IPS DF 4.7 (cell line): ENCODE results near the gene U2SURP.
"Not testable (repeated sequence)": the region's sequence is repeated elsewhere in the genome, so short reads cannot be mapped to it uniquely, and the experiment has no call there.

Source experiments
- DNase-seq: peaks from one replicate; pipeline ENCODE4 v3.0.0-alpha.2; 2013; ENCODE audit warnings: low spot score; ENCODE audit errors: extremely low read depth

Gene U2SURP

GRCh38 chr3:143011705-143012104 is 10.3 kb downstream of the U2SURP start:
- DNase-seq: no peak

GRCh38 chr3:143014921-143015320 is 13.6 kb downstream of the U2SURP start:
- DNase-seq: no peak

DNA sequence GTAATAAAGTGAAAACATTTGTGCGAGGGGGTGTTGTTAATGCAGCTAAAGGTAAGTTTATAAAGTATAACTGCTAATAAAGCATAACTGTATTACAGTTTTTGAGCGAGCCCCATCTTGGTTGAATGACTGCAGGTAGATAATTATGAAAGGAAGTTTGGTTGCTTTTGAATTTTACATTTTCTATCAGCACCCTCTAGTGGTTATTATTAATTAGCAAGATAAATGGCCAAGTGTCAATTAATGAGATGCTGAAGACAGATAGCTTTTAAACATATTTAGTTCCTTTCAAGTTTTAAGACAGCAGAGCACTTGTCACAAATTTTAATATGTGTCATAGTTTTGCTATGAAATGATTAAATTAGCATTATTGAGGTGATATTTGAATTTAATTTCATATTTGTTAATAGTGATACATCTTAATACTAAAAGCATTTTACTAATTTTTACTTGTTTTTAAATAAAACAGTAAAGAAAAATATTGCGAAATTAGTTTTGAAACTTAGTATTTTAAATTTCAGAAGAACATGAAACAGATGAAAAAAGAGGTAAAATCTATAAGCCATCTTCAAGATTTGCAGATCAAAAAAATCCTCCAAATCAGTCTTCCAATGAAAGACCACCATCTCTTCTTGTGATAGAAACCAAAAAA is 15.1 kb downstream of the U2SURP start:
- DNase-seq: no peak

GRCh38 chr3:143024351-143024960 is 23.1 kb downstream of the U2SURP start:
- DNase-seq: no peak

DNA sequence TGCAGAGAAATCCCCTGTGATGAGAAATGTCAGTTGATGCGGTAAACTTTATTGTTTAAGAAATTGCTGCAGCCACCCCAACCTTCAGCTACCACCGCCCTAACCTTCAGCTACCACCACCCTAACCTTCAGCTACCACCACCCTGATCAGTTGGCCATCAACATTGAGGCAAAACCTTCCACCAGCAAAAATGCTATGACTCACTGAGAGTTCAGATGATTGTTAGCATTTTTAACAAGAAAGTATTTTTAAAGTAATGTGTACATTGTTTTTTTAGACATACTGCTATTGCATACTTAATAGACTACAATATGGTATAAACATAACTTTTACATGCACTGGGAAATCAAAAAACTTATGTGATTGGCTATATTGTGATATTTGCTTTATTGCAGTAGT is 30.0 kb downstream of the U2SURP start:
- DNase-seq: no peak

DNA sequence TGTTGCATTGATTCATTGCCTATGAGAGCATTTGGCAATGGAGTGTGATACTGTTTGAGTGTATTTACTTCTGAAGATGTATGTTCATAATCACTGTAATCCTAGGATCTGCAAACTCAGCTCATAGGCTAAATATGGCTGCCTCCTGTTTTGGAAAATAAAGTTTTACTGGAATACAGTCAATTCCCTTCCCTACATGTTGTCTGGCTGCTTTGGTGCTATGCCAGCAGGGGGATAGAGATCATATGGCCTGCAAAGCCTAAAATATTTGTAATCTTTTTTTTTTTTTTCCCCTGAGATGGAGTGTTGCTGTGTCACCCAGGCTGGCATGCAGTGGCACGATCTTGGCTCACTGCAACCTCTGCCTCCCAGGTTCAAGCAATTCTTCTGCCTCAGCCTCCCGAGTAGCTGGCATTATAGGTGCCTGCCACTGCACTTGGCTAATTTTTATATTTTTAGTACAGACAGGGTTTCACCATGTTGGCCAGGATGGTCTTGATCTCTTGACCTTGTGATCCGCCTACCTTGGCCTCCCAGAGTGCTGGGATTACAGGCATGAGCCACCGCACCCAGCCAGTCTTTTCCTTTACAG is 30.5 kb downstream of the U2SURP start:
- not testable (repeated sequence) for DNase-seq

DNA sequence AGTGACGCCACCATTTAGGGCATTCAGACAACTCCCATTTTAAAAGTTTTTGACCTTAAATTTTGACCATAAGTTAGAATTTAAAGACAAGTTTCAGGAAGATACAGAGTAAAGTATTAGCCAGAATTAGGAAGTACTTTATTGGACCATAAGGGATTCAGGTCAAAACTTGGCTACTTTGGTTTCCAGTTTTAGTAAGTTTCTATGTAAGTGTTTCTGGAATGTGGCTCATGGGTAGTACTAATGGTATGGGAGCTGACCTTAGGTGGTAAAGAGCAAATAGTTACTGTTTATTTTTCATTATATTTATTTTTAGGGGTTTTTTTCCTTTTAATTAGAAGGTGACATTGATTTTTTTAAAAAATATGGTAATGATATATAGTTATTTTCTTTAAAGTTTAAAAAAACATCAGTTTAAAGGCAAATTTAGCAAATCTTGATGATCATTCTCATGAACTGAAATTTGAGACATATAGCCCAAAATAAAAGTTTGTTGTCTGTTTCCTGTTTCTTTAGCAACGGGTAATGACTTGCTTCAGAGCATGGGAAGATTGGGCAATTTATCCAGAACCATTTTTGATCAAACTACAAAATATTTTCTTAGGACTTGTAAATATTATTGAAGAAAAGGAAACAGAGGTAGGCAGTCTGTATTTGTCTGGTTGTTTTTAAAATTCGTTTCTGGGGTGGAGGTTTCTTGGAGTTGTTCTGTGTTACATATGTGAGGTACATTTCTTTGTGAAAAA is 34.3 kb downstream of the U2SURP start:
- DNase-seq: no peak

DNA sequence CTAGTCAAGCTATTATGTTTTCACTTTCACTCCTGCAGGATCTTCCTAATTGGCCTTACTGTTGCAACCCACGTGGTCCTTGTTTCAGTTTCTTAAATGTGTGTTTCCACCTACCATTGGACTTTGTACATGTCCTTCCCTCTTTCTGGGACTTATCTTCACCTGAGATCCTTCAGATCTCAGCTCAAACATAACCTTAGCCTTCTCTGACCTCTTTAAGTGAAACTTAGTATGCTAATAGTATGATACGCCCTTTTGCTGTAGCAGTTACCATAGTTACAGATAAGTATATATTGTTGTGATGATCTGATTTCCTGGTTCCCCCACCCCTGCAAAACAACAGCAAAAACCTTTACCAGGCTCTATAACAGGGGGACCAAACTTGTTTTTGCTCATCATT is 35.2 kb downstream of the U2SURP start:
- DNase-seq: no peak

DNA sequence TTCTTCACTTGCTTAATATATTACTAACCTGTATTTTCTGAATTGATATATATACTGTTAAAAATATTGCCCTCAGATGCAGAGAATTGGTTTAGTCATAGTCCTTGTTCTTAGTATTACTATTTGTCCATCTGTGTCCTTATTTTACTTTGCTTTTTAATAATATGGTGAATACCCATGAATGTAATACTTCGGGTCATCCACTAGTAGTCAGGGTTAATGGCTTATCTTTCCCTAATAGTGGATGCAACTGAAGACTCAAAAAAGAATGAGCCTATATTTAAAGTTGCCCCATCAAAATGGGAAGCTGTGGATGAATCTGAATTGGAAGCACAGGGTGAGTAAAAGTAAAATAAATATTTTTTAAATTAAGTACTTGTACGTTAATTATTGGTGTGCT is 36.5 kb downstream of the U2SURP start:
- no peak for DNase-seq

DNA sequence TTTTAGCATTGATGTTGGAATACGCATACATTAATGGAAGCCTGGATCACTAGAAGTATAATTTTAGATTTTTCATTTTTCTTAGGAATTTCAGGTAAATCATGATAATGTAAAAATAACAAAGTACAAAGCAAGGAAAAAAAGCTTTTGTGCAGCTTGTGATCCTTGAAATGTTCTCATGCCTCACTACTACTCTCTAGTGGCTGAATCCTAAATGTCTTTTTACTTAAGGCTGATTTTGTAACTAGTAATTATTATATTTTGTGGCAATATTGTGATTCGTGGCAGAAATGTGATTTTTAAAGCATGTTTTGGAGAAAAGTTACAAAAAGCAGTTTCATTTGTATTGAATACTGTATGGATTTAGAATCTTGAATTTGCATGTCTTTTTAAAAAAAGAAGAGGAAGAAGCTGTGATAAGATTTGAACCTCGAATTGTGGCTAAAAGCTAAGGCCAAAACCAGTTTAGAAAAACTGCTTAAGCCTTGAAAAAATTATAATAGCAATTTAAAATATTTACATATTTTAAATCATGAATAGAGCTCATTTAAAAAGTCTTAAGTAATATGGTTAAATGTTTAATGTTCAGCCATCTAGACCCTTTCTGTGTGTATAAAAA is 39.0 kb downstream of the U2SURP start:
- no peak for DNase-seq

DNA sequence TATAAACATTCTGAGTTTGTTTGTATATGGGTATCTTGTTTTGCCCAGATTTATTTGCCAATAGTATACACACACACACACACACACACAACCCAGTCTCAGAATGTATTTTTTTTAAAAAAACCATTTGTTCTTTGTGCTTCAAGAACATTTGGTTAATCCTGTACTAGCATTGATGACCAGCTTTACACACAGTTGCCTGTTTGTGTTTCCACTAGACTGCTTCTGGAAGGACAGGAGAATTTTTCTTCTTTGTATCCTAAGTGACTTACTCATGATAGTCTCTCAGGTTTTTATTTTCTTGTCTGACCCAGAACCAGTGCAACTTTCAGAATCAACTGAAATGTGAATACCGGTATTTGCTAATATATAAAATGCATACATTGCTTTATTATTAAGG is 40.5 kb downstream of the U2SURP start:
- no peak for DNase-seq

GRCh38 chr3:143045639-143046038 is 44.3 kb downstream of the U2SURP start:
- DNase-seq: no peak

DNA sequence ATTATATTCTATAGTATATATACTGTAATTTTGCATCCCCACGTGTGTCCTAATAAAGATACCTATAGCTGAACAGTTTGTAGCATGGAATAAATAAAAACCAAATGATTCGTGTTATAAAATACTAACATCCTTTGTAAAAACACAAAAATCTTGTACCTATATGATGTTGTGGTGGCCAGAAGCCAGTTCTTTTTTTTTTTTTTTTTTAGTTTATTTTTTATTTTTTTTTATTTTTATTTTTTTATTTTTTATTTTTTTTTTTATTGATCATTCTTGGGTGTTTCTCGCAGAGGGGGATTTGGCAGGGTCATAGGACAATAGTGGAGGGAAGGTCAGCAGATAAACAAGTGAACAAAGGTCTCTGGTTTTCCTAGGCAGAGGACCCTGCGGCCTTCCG is 44.7 kb downstream of the U2SURP start:
- not testable (repeated sequence) for DNase-seq

- DNase-seq: no peak
These were observed 52.6 kb downstream of the U2SURP start for GRCh38 chr3:143054011-143054410.

DNA sequence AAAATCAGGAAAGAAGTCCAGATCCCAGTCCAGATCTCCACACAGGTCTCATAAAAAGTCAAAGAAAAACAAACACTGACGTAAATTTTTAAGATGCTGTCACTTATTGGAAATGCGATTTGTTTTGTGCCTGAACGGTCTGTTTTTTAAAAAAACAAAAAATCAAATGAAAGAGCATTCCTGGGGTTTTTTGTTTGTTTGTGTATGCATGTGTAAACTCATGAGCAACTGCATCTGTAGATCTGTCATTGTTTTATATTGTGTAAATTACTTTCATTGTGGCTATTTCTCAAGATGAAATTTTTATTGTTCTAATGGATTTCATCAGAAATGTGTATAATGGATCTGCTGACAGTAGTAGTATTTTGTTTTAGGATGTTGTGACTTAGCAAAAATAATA is 55.0 kb downstream of the U2SURP start:
- DNase-seq: no peak

DNA sequence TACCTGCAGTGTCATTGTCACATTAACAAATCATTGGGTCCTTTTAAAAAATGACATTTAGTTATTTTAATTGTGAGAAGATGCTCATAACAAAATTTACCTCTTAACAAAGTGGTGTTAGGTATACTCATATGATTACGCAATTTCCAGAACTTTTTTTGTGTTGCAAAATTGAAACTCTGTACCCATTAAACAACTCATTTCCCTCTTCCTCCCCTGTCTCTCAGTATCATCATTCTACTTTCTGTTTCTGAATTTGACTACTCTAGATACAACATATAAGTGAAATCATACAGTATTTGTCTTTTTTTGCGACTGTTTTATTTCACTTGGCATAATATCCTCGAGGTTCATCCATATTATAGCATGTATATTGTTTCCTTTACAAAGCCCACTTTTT is 59.5 kb downstream of the U2SURP start:
- DNase-seq: no peak

DNA sequence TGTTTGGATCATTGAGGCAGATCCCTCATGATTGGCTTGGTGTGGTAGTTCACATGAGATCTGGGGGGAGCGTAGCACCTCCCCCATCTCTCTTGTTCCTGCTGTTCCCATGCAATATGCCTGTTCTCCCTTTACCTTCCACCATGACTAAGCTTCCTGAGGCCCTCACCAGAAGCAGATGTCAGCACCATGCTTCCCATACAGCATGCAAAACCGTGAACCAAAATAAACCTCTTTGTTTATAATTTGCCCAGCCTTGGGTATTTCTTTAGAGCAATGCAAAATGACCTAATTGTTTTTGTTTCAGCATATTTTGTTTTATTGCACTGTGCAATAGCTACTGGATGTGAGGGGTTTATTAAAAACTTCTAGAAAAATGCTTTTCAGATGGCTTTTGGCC is 61.6 kb downstream of the U2SURP start:
- DNase-seq: no peak

GRCh38 chr3:143064777-143065176 is 63.4 kb downstream of the U2SURP start:
- no peak for DNase-seq

- DNase-seq: no peak
These were observed 64.0 kb downstream of the U2SURP start for GRCh38 chr3:143065364-143065763.

GRCh38 chr3:143066033-143066432 is 64.7 kb downstream of the U2SURP start:
- no peak for DNase-seq

DNA sequence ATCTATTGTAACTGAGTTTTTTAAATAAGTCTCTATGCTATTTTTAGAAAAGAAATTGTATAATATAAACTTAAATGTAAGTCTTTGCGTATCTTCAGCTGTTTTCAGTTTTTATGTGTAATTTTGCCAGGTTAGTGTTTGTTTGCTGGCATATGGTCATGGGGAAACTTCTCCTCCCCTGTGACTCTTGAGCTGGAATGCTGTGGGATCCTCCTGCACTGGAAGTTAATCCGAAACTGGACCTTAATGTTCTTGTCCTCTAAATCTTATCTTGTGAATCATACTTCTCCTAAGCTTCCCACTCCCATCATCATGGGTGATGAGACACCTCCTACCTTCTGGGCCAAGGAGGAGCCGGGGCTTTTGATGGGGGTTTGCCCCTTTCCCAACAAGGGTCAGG is 65.8 kb downstream of the U2SURP start:
- DNase-seq: no peak

DNA sequence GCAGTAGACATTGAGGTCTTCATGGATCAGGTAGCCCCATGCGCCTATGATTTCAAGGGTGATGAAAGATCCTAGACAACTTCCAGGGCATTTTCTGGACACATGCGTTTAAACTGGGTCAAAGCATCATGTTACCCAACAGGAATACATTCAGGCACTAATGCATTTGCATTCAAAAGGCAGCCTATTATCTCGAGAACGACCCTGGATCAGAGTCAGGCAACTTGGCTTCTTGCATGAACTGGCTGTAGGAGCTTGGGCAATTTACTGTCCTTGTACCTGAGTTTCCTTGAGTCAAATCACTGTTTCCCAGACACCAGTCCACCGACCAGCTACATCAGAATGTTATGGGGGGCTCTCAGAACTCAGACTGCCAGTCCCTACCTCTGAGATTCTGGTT is 66.7 kb downstream of the U2SURP start:
- DNase-seq: no peak
